C4-2B (cell line): ENCODE measurements around the gene PACS2.
"Not testable (repeated sequence)": the region's sequence is repeated elsewhere in the genome, so short reads cannot be mapped to it uniquely, and the experiment has no call there.

Experiments used
- ZFX ChIP-seq: fragments of 450-650 bp; IDR thresholded peaks from 2 replicates; pipeline ENCODE4 v1.6.1; 2017
- TF ChIP-seq, protein P1 (sequence below): fragments of 450-650 bp; conservative IDR thresholded peaks from 2 replicates; pipeline ENCODE4 v1.5.1; 2017; ENCODE audit warnings: mild to moderate bottlenecking

DNA sequence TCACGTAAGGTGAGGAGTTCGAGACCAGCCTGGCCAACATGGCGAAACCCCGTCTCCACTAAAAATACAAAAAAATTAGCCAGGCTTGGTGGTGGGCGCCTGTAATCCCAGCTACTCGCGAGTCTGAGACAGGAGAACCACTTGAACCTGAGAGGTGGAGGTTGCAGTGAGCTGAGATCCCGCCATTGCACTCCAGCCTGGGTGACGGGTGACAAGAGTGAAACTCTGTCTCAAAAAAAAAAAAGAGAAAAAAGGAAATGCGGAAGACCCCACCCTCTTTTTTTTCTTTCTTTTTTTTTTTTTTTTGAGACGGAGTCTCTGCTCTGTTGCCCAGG is 12.7 kb upstream of the PACS2 start:
- TF ChIP-seq, protein P1, sequence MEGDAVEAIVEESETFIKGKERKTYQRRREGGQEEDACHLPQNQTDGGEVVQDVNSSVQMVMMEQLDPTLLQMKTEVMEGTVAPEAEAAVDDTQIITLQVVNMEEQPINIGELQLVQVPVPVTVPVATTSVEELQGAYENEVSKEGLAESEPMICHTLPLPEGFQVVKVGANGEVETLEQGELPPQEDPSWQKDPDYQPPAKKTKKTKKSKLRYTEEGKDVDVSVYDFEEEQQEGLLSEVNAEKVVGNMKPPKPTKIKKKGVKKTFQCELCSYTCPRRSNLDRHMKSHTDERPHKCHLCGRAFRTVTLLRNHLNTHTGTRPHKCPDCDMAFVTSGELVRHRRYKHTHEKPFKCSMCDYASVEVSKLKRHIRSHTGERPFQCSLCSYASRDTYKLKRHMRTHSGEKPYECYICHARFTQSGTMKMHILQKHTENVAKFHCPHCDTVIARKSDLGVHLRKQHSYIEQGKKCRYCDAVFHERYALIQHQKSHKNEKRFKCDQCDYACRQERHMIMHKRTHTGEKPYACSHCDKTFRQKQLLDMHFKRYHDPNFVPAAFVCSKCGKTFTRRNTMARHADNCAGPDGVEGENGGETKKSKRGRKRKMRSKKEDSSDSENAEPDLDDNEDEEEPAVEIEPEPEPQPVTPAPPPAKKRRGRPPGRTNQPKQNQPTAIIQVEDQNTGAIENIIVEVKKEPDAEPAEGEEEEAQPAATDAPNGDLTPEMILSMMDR: not testable (repeated sequence)
- not testable (repeated sequence) for TF ChIP-seq ZFX
